ENCODE results near the gene RAC2.
"Not testable (repeated sequence)": the region's sequence is repeated elsewhere in the genome, so short reads cannot be mapped to it uniquely, and the experiment has no call there.

RAC2 gene

DNA sequence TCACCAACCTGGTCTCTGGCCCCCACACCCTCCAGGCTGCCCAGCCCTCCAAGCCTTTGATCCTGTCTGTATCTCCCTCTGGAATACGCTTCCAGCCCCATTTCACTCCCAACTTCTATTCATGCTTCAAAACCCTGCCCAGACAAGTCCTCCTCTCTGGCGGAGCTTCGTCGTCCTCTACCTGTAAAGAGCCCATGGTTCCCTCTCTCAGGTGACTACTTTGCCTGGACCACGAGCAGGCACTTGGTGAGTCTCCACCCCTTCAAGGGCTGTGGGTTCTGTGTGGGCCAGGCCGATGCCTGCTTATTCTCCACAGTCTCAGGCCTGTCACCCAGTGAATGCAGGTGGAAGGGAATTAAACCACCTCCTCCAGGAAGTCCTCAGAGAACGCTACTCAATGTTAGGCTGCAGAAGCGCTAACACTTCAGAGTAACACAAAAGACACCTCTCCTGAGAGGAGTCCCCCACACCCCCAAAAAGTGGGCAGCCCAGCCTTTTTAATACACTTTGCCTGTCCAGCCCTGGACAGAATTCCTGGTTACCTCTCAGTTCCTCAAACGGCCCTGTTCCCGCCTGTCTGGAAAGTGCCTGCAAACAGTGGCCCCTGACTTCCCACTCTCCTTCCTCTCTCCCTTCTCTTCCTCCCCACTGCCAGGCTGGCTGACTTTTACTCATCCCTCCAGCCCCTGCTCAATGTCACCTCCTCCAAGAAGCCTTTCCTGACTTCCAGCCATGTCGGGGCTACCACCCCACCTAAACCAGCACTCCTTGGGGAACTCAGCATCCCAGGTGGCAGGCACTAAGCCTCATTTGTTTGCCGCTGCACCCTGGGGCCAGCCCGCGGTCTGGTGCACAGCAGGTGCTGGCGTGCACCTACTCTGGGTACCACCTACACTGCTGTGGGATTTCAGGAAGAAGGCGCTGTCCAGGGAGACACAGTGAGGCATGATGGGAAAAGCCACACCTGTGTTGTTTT lies 9.0 kb downstream of the RAC2 start:
- no peak for DNase-seq (ENCODE audit: low spot score)

DNA sequence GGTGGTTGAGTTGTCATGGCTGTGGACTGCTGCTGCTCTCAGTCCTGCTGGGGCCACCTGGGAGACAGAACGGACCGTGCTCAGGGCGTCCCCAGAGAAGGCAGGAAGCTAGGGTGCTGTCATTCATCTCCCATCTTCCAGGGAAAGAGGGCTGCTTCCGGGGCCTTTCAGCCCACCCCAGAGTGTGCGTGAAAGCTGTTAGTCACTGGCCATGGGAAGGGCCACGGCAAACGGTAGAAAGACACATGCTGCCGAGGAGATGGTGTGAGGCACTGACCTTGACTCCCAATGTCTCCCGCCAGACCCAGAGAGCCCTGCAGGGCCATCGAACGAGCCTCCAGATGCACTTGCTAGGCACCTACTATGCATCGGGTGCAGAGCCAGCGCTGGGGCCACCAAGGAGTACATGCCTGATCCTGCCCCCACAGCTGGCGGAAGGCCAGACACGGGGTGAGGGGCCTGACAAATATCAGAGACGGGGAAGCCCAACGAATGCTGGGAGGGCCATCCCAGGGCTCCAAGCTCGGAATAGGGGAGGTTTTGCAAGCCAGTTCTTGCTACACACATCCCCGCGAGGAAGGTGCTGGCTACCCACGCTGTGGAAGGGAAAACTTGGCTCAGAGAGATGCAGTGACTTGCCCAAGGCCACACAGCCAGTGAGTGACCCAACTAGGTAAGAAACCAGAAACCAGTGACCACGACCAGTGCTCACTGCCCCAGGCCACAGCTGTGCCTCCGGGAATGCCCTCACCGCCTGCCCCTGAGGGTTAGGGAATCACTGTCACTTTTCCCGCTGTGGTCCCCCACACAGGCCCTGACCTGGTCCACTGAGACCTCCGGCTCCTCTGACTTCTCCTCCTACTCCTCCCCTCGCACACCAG lies 10.1 kb downstream of the RAC2 start:
- DNase-seq (ENCODE audit: low spot score) = no peak

DNA sequence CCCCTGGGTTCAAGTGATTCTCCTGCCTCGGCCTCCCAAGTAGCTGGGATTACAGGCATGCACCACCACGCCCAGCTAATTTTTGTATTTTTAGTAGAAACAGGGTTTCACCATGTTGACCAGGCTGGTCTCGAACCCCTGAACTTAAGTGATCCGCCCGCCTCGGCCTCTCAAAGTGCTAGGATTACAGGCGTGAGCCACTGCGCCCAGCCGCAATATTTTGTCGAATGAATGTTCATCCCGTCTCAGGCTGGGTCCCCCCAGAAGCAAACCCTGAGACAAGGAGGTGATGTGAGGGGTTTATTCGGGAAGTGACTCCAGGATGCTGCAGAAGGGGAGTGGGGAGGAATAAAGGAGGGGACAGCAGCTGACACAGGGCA lies 10.7 kb downstream of the RAC2 start:
- DNase-seq (ENCODE audit: low spot score) = not testable (repeated sequence)

DNA sequence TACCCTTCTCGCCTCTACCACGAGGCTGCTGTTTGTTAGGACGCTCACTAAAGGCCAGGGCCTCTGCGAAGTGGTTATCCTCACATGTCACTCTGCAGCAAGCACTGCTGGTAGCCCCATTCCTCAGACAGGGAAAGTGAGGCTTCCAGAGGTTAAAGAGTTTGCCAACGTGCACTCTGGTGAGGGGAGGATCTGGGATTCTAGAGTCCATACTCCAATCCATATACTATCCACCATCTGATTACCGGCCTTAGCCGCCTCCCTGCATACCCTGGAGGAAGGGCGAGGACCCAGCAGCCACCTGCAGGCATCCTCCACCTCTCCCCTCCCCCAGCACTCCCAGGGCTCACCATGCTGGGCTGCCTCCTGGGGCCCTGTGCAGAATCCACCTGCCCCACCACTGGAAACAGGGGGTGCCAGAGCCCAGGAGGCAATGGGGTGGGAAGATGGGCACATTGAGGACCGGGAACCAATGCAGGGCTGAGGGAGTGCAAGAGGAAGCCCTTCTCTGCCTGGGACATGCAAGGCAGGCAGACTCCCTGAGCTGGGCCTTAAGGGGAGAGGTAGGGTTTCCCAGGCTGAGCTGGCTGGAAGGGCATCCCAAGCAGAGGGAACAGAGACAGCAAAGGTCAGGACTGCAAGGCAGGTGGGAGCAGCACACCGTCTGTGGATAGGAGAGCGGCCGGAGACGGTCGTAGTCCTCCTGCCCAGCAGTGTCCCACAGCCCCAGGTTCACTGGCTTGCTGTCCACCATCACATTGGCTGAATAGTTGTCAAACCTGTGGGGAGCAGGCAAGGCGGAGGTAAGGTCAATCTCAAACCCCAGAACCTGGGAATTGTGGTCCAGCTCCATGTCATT lies 11.7 kb downstream of the RAC2 start:
- no peak for DNase-seq (ENCODE audit: low spot score)

DNA sequence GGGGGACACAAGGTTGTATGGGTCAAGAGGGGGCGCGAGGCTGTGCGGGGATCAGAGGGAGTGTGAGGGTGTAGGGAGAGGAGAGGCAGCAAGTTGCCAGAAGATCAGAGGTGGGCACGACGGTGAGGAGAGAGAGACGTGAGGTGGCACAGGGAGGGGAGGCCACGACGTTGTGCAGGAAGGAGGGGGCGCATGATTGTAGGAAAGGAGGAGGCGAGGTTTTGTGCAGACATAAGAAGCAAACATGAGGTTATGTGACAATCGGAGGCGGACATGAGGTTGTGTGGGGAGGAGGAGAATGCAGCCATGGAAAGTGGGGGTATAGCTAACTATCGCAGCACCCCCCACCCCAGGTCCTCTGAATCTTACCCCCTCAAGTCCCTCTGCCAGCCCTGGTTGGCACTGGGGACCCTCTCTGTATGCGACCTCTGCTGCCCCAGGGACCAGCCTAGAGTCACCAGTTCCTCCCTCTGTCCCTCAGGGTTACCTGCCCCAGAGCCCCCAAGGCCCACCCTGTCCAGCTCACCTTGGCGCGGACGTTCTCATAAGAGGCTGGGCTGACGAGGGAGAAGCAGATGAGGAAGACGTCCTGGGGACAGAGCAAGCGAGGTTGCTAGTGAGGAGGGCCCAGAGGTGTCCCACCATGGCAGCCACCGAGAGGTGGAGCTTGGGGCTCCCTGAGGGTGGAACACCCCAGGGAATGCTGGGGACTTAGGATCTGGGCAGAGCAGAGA lies 12.5 kb downstream of the RAC2 start:
- DNase-seq (ENCODE audit: low spot score) = no peak

DNA sequence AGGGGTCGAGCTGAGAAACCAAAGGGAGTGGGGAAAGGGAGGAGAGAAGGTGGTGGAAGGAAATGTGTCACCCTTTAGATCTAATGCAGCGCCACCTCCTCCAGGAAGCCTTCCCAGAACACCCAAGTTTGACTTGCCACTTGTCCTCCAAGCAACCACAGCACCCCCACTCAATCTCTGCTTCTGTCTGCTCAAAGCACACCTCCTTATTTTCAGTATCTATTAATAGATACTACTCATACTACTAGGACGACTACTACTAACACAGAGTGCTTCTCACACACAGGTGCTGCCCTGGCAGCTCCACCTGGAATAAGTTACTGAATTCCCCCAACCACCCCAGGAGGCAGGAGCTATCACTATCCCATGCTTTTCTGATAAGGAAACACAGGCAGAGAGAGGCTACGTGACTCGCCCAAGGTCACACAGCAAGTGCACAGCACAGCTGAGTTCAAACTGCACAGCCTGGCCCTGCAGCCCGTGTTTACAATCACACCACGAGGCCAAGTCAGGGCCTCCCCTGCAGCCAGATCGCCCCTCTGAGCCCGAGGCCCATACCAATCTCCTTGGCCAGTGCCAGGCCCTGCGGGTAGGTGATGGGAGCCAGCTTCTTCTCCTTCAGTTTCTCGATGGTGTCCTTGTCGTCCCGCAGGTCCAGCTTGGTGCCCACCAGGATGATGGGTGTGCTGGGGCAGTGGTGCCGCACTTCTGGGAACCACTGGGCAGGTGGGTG lies 13.2 kb downstream of the RAC2 start:
- DNase-seq (ENCODE audit: low spot score) = peak; percentile 45

DNA sequence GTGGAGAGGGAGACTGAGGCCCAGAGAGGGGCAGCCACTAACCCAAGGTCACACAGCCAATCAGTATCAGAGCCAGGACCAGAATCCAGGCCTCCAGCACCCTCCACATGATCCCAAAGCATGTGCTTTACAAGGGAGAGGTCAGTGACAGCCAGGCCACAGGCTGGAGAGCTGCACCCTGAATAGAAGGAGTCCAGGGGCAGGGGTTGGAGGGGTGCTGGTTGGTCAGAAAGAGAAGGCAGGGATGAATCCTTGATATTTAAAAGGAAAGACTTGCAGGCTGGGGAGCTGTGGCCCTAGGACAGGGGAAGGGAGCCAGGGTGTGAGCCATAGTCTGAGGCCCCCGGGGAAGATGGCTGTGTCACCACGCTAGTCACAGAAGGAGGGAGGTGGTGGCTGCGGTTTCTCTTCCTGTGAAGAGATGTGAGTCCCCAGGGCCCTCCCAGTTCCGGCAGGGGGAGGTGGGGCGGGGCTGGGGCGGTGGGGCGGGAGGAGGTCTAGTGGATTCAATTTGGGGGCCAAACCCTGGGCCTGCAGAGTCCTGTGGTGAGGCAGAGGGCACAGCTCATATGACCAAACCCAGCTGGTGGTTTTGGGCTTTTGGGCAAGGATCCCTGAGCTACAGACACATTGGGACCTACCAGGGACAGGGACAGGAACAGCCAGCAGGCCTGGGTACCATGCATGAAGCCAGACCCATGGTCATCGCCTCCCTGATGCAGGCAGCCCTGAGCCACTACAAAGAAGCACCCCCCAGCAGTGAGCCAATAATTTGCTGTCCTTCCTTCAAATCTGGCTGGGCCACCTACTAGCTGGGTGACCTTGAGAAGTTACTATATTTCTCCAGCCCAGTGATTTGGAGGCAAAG lies 14.0 kb downstream of the RAC2 start:
- peak; percentile 82 for DNase-seq (ENCODE audit: low spot score)

DNA sequence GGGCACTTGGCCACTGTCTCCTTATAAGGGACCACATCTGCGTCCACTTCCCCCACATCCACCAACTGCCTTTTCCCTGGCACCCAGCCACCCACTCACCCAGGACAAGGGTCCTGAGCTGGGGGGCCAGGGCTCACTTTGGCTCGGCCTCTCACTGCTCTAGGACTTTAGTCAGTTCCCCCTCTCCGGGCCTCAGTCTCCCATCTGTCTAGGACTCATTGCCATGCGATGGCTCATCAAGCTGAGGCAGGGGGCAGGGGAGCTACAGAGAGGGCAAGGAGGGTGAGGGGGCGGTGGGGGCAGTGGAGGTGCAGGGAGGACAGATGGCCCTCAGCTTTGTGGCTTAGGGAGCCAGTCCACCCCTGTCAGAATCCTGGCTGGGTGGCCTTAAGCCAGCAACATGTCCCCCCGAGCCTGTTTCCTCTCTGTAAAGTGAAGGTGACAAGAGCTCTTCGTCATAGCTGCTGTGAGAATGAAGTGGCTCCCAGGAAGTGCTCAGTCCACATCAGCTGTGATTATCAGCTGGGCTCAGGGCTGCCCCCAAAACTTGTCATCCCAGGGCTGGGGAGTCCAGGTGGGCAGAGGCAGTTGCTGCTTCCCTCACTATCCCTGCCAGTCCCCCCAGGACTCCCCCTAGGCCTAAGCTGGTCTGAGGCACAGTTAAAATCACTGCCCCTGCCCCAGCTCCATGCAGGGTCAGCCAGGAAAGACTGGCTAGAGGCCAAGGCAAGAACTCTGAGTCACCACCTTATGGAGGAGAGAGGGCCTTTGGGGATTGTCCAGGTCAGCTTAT lies 14.9 kb downstream of the RAC2 start:
- no peak for DNase-seq (ENCODE audit: low spot score)

DNA sequence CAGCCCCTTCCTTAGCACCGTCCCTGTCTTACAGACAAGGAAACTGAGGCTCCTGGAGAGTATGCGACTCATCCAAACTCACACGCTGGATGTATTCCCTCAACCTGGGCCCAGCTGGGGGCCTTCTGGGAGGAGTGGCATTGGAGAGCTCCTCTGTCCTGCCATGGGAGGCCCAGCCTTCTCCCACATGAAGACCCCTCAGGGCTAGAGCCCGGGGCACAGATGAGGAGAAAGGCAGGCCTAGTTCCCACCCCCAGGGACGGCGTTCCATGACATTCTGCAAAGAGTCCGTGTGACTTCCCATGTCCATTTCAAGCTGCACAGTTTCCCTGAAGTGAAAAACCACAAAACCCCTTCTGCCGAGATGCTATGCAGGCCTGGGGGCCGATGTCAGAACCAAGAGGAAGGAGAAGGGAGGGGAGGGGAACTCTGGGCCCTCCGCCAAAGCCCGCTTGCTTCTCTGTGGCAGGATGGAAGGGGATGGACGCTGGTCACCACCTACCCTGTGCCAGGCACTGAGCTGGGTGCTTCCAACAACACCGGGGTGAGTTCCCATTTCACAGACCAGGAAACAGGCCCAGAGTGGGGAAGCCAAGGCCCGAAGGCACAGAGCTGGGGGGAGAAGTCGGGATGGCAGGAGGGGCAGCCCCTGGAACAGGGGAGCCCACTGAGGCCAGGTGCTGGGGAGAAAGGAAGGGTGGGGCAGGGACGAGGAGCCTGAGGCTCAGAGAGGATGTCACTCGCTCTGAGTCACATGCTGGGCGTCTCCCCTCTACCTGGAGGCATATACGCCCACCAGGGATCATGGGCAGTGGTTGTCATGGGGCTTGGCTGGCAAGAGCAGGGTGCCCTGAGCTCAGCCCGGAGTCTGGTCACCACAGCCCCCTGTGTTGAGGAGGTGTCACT lies 15.7 kb downstream of the RAC2 start:
- no peak for DNase-seq (ENCODE audit: low spot score)

DNA sequence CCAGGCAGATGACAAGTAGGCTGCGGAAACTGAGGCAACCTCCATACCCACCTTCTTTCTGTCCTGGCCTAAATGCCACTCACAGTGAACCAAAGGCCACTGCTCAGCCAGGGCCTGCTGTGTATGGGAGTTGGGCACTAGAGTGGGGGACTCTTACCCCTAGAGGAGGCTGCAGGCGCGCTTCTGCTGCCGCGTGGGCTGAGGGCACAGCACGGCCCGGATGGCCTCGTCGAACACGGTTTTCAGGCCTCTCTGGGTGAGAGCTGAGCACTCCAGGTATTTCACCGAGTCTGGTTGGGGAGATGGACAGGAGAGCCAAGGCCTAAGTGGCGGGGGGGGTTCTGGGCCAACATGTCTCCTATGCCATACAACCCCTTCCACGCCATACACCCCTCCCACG lies 17.6 kb downstream of the RAC2 start:
- no peak for DNase-seq (ENCODE audit: low spot score)

DNA sequence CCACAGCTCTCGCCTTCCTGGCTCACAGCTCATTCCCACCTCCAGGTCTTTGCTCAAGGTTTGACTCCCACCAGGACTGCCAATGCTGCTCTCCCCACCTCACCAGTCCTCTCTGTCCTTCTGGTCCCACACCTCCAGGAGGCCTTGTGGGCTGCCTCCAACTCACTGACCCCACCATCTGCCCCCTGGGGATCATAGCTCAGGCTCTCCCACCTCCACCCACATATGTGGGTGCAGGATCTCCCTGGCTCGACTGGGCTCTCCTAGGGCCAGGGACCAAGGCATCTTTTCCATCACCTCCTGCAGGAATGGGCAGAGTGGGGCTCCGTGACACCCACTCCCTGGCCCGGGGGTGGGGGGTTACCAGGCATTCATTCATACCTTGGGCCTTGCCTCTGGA lies 18.0 kb downstream of the RAC2 start:
- no peak for DNase-seq (ENCODE audit: low spot score)

DNA sequence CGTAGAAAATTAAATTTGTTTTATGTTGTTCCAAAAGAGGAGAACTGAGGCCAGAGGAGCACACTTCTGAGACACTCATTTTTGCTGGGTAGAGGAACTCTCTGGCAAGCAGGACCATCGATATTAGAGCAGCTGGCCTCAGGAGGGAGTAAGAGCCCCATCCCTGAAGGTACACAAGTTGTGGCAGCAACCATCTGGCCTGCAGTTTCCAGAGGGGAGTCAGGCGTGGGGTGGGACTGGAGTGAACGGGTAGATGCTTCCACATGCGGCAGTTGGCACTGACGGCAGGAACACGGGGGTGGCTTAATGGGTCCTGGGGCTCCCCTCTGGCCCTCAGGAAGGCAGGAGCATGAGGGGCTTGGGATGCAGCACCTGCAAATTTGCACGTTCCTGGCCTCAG lies 18.6 kb downstream of the RAC2 start:
- DNase-seq (ENCODE audit: low spot score) = peak; percentile 46

DNA sequence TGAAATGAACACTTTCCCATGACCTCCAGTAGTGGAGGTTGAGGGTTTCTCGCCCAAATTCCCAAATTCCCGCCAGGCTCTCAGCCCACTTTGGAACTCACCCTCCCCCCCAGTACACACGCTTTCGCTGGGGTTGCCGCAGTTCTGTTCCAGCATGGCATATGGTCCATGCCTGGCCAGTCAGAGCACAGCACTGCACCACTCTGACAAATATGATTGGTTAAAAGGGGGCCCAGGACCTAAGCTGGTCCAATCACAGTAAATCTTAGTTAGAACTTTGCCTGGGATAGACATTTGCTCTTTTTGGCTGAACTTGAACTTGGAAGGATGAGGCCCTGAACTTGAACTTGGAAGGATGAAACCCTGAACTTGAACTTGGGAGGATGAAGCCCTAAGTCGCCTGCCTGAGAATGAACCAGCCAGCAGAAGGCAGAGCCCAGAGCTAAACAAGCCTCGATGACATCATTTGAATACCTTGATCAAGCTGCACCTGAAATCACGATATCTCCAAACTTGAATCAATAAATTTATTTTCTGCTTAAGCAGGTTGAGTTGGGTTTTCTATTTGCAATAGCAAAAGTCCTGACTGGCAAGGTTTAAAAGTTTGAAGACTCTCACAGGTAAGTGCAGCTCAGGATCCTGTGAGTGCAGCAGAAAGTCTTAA lies 19.2 kb downstream of the RAC2 start:
- DNase-seq (ENCODE audit: low spot score) = no peak

DNA sequence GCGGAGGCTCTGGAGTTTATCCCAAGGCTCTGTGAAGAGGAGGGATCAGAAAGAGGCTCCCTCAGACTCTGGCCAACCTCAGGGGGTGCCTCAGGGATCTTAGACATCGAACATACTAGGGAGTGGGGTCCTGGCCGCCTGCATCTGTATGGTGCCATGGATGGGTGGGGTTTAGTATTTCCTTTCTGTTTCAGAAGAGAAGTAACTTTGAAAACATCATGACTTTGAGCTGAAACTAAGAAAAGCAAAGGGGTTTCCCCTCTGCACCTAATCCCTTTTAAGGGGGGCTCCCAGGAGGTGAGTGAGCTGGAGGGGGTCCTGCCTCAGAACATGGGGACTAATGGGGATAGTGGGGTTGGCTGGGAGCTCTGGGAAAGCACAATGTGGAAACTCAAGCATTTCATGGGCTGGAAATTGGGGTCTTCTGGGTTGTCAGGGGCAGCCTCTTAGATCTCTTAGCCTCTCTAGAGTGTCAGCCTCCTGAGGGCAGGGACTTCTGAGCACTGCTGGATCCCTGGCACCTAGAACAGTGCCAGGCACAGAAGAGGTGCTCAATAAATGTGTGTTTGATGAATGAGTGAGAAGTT lies 20.0 kb downstream of the RAC2 start:
- no peak for DNase-seq (ENCODE audit: low spot score)

DNA sequence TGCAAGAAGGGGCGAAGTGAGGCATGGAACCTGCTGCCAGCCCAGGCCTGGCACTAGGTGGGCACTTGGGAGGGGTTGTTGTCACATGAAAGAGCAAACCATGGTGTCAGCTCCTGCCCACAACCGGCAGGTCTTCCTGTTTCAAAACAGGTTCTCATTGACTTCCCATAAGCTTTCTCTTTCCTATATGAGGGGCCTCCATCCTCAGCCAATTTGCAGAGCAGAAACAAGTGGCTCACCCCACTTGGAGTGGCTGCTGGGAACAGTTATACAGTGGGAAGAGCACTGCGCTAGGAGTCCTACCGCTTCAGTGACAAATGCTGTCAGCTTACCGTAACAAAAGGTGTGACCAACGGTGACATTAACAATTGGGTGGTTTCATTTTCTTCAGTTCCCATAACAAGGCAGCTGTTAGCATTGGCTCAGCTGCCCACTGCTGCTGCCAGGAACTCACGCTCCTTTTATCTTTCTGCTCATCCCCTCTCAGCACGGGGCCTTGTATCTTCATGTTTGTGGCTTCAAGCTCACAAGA lies 21.6 kb downstream of the RAC2 start:
- no peak for DNase-seq (ENCODE audit: low spot score)
